Measurements from ENCODE around the gene TNFRSF11A. TPM values are rescaled to one million over a fixed set of nuclear protein-coding genes. Genes with fewer than 3 reads are reported as not detected.

TNFRSF11A gene
- total RNA-seq, 1 donor: under 0.01 TPM

DNA sequence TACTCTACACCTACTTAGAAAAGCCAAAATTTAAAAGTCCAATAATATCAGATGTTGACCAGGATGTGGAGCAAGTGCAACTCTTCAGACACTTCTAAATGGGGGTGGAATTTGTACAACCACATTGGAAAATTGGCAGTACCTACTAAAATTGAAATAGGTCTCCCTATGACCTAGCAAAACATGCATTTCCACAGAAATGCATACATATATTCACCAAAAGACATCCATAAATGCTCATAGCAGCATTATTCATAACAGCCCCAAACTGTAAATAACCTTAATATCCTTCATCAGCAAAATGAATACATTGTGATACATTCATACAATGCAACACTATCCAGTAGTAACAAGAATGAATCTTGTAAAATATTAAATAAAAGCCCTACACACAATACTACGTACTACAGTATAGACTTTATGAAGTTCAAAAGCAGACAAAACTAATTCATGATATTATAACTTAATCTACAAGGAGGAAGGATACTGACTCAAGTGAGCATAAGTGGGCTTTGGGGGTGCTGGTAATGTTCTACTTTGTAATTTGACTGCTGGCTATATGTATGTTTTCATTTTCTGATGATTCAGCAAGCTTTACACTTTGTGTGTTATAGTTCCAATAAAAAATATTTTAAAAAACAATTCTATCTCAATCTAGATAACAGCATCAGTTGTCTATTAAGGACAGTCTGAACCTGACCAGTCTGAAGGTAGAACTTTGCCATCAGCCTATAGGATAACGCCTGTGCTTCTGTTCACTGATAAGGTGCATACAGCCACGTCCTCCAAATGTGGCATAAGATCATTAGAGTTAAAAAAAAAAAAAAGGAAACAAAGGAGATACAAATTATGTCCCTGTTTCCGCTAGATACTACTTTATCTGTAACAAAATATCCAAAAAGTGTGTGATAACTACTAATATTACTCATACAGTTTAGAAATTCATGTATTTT is 6.6 kb upstream of the TNFRSF11A start:
- Histone ChIP-seq H2AFZ (ENCODE audit: low read length) (no peak overlapping the region), H3K36me3 (ENCODE audit: insufficient read depth, low read length) (no peaks in the 10 kb centered on the region), H3K79me2 (ENCODE audit: insufficient read depth, low read length) (no peaks in the 10 kb centered on the region), H3K4me1 (ENCODE audit: insufficient read depth, low read length) (no peaks in the 10 kb centered on the region), H3K4me2 (ENCODE audit: insufficient read depth, low read length) (no peak overlapping the region), H3K27me3 (ENCODE audit: insufficient read depth, low read length) (peaks cover 34% of the 10 kb centered on the region), H3K9me3 (ENCODE audit: low read depth, low read length) (no peaks in the 10 kb centered on the region), H3K4me3 (ENCODE audit: insufficient read depth, low read length) (no peak overlapping the region), H3K27ac (ENCODE audit: low read depth, low read length) (no peak overlapping the region), H4K20me1 (ENCODE audit: insufficient read depth, low read length) (no peaks in the 10 kb centered on the region)
- DNase-seq (ENCODE audit: insufficient read length, low spot score, missing footprints): no peak
- TF ChIP-seq CTCF (IDR thresholded peaks at IDR 0.05; ENCODE audit: extremely low read depth, low read depth, low read length): no peak

GRCh38 chr18:62321201-62321600 is 3.9 kb upstream of the TNFRSF11A start:
- no peak for TF ChIP-seq CTCF (IDR thresholded peaks at IDR 0.05; ENCODE audit: extremely low read depth, low read depth, low read length)
- Histone ChIP-seq H3K36me3 (ENCODE audit: insufficient read depth, low read length) (no peaks in the 10 kb centered on the region), H3K79me2 (ENCODE audit: insufficient read depth, low read length) (no peaks in the 10 kb centered on the region), H2AFZ (ENCODE audit: low read length) (no peak overlapping the region), H3K27ac (ENCODE audit: low read depth, low read length) (no peak overlapping the region), H3K4me1 (ENCODE audit: insufficient read depth, low read length) (peaks cover 8% of the 10 kb centered on the region), H3K4me3 (ENCODE audit: insufficient read depth, low read length) (no peak overlapping the region), H3K27me3 (ENCODE audit: insufficient read depth, low read length) (peaks cover 58% of the 10 kb centered on the region), H3K4me2 (ENCODE audit: insufficient read depth, low read length) (no peak overlapping the region), H3K9me3 (ENCODE audit: low read depth, low read length) (no peaks in the 10 kb centered on the region), H4K20me1 (ENCODE audit: insufficient read depth, low read length) (no peaks in the 10 kb centered on the region)
- no peak for DNase-seq (ENCODE audit: insufficient read length, low spot score, missing footprints)

GRCh38 chr18:62323483-62324180 is 1.5 kb upstream of the TNFRSF11A start:
- no peak overlapping the region for H2AFZ ChIP-seq (ENCODE audit: low read length)
- no peaks in the 10 kb centered on the region for H3K9me3 ChIP-seq (ENCODE audit: low read depth, low read length)
- peaks cover 73% of the 10 kb centered on the region for H3K27me3 ChIP-seq (ENCODE audit: insufficient read depth, low read length)
- peaks cover 11% of the 10 kb centered on the region for H3K4me1 ChIP-seq (ENCODE audit: insufficient read depth, low read length)
- H3K4me3 ChIP-seq (ENCODE audit: insufficient read depth, low read length): no peak overlapping the region
- no peaks in the 10 kb centered on the region for H4K20me1 ChIP-seq (ENCODE audit: insufficient read depth, low read length)
- no peaks in the 10 kb centered on the region for H3K36me3 ChIP-seq (ENCODE audit: insufficient read depth, low read length)
- no peak for TF ChIP-seq CTCF (IDR thresholded peaks at IDR 0.05; ENCODE audit: extremely low read depth, low read depth, low read length)
- no peak overlapping the region for H3K4me2 ChIP-seq (ENCODE audit: insufficient read depth, low read length)
- H3K79me2 ChIP-seq (ENCODE audit: insufficient read depth, low read length): no peaks in the 10 kb centered on the region
- H3K27ac ChIP-seq (ENCODE audit: low read depth, low read length): no peak overlapping the region
- no peak for DNase-seq (ENCODE audit: insufficient read length, low spot score, missing footprints)

Data from osteoblast (primary cell).